AML-193 (cell line): Measurements from ENCODE around the gene TMC6.

Experiments used
- DNase-seq, 2 experiments: peaks; one replicate each; lab custom pipeline; 2025; lab: John Stamatoyannopoulos, UW

The TMC6 gene

DNA sequence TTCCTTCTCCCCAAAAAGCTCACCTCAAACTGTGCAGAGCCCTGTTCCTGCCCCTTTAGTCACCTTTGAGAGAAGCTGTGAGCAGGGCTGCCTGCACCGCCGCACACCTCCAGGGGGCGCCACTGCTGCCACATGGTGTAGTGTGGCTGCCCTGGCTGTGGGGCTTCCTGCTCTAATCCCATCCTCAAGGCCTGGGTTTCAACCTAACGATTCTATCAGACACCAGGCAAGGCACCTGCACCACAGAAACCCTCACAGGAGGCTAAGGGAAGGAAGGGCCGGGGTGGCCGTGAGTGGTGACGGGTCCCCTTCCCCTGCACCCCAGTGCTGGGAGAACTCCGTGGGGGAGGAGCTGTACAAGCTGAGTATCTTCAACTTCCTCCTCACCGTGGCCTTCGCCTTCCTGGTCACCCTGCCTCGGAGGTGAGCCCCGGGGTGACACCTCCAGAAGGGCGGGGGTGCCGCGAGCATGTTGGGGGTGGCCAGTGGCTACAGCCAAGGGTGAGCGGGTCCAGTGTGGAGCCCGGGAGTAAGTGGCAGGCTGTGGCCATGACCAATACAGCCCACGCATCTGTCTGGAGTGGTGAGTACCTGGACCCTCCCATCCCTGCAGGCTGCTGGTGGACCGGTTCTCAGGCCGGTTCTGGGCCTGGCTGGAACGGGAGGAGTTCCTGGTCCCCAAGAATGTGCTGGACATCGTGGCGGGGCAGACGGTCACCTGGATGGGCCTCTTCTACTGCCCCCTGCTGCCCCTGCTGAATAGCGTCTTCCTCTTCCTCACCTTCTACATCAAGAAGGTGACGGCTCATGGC, 9.0 kb upstream of the TMC6 start:
- peak; percentile 44 to 59 for DNase-seq

DNA sequence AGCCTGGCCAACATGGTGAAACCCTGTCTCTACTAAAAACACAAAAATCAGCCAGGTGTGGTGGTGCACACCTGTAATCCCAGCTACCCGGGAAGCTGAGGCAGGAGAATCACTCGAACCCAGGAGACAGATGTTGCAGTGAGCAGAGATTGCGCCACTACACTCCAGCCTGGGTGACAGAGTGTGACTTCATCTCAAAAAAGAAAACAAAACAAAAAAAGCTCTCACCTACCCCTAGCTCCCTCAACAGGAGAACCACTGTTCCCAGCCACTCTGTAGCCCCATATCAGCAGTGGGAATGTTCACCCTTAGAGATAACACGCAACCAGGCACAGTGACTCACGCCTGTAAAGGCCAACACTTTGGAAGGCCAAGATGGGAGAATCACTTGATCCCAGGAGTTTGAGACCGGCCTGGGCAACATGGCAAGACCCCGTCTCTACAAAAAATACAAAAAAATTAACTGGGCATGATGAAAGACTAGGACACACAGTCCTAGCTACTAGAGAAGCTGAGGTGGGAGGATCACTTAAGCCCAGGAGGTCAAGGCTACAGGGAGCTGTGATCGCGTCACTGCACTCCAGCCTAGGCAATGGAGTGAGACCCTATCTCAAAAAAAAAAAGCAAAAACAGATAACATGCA, 7.4 kb upstream of the TMC6 start:
- no peak for DNase-seq

- no peak for DNase-seq
Observed at GRCh38 chr17:78134899-78135385, 6.4 kb upstream of the TMC6 start.

DNA sequence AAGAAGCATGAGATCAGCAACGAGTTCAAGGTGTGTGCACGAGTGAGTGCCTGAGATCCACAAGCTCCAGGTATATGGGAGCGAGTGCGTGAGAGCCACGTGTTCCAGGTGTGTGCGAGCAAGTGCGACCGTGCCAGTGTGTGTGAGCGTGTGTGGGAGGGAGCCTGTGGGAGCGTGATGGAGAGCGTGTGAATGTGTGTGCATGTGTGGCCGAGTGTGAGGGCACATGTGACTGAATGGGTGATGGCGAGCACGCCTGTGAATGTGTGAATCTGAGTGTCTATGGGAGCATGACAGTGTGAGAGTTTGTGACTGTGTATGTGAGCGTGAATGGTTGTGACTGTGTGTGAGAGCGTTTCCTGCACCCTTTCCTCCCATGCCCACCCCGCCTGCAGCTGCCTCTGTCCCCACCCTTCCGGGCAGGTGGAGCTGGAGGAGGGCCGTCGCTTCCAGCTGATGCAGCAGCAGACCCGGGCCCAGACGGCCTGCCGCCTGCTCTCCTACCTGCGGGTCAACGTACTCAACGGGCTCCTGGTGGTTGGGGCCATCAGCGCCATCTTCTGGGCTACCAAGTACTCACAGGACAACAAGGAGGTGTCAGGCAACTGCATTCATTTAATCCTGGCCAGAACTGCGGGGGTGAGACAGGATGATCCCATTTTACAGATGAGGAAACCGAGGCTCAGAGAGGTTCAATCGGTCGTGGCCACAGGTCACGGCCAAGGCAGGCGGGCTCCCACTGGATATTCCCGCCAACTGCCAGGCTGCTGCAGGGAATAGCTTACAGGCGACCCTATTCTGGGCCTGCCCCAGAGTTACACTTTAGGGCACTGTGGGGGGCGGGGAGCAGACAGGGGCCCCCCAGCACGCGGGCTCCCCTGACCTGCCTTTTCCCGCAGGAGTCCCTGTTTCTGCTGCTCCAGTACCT, 5.7 kb upstream of the TMC6 start:
- peak; percentile 65 to 75 for DNase-seq

DNA sequence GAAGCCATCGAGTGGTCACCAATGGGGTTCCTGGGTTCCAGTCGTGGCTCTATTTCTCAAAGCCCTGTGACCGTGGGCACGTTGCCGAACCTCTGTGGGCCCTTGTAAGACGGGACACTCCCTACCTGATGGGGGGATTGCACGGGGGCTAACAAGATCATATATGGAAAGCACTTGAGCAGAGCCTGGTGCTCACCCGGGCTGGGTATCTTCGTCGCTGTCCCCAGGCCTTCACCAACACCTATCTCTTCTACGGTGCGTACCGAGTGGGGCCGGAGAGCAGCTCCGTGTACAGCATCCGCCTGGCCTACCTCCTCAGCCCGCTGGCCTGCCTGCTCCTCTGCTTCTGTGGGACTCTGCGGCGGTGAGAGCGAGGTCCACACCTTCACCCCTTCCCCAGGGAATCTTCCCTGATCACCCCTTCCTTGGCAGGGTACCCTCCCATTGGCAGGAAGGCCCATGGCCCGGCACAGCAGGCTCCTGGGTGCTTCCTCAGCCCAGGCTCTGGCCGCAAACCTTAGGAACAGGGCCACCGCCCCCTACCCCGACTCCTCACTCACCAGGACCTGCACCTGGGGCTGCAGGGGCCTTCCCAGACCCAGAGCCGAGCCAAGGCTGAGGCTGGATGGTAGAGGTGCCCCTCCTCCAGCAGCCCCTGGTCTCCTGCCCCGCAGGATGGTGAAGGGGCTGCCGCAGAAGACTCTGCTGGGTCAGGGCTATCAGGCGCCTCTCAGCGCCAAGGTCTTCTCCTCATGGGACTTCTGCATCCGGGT, 4.8 kb upstream of the TMC6 start:
- no peak for DNase-seq

- no peak for DNase-seq
Observed at GRCh38 chr17:78132767-78133178, 4.2 kb upstream of the TMC6 start.

GRCh38 chr17:78132084-78132676, 3.6 kb upstream of the TMC6 start:
- peak in 1 of 2 experiments; percentile 27 for DNase-seq

- DNase-seq, result peak in 1 of 2 experiments; percentile 19
Observed at GRCh38 chr17:78131172-78132083, 2.9 kb upstream of the TMC6 start.

DNA sequence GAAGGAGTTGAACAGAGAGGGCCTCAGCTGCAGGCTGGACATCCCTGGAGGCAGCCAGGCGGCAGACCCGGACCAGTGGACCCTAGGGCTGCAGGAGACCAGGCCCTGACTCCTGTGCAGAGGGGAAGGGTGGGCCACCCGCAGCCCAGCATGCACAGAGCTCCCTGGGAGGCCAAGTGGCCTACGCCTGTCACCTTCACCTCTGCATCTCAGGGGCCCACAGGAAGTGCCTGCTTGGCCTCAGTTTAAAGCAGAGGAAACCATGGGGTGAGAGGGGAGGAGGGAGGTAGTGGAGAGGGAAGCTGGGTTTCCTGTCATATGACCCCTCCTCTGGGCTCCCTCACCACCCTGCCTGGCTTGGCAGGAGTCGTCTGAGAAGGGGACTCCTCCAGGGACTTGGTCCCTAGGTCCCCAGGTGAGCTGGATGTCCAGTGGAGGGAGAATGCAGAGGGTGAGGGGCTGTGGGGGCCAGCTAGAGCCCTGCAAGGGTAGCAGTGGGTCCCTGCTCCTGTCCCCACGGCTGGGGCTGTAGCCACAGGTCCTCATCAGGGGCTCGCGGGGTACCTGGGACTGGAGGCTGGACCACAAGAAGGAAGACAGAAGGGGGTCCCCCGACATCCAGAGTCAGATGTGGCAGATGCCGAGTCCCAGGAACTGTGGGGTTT, 2.0 kb upstream of the TMC6 start, which contains the start of gene TMC8:
Gene TMC8, plus strand, starts transcription at position 335 of the 665 bp plus-strand sequence. CDS start 818 bp downstream, outside the sequence.
- DNase-seq, result peak; percentile 92 to 96

- no peak for DNase-seq
Observed at GRCh38 chr17:78130090-78130436, 1.5 kb upstream of the TMC6 start.

DNA sequence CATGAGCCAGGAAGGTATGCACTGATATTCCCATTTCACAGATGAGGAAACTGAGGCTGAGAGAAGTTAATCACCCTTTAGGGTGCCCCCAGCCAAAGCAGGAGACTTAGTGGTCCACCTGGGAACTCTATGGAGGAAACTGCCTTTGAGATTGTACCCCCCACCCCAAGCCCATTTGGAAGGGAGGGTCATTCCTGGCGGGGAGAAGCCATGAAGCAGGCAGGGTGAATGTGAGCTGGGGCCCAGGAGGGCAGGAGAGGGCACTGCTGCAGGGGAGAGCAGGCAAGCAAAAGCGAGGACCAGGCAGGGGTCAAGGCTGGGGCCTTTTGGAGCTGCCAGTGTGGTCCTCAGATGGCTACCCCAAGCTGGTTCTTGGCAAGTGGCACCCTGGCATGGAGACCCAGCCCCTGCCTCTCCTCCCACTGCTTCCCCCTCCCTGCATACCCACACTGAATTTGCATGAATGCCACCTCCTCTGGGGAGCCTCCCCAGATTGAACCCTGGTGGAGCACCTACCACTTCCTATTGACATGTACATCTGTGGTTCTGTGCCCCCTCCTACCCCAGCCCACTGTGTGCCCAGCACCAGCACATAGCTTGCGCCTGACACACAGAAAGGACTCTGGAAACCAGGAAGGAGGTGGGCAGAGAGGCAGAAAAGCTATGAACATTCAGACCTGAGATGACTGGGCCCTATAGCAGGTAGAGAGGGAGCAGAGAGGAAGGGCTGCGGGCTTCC, 965 bp upstream of the TMC6 start:
- DNase-seq, result no peak

GRCh38 chr17:78127888-78128550, 536 bp downstream of the TMC6 start:
- DNase-seq, result peak in 1 of 2 experiments; percentile 43

DNA sequence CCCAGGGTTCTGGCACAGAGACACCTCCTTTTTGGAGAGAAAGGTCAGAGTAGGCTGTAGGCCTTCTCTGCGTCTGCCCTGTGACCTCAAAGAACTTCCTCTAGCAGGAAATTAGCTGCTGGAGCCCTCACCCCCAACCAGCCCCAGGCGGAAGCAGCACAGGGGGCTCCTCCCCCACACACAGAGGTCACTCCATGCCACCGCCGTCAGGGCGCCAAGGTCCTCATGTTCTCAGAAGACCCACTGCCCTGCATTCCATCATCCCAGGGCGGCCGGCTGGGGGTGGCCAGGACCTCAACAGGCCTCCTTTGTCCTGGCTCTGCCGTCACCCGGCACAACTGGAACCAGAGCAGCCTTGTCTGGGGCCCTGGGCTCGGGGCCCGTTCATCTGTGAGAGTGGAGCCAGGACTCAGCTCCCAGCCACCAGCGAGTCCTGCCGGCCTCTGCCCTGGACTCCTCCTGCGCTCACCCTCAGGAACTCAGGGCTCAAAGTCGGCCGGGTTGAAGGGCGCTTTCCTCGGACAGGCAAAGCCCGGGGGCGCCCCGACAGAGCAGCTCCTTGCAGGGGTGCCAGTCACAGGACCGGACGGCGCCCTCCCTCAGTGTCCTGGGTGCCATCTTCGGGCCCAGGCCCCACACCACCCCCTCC, 1.2 kb downstream of the TMC6 start:
- DNase-seq, result peak; percentile 98 to 99

GRCh38 chr17:78126895-78127238, 1.7 kb downstream of the TMC6 start:
- no peak for DNase-seq

DNA sequence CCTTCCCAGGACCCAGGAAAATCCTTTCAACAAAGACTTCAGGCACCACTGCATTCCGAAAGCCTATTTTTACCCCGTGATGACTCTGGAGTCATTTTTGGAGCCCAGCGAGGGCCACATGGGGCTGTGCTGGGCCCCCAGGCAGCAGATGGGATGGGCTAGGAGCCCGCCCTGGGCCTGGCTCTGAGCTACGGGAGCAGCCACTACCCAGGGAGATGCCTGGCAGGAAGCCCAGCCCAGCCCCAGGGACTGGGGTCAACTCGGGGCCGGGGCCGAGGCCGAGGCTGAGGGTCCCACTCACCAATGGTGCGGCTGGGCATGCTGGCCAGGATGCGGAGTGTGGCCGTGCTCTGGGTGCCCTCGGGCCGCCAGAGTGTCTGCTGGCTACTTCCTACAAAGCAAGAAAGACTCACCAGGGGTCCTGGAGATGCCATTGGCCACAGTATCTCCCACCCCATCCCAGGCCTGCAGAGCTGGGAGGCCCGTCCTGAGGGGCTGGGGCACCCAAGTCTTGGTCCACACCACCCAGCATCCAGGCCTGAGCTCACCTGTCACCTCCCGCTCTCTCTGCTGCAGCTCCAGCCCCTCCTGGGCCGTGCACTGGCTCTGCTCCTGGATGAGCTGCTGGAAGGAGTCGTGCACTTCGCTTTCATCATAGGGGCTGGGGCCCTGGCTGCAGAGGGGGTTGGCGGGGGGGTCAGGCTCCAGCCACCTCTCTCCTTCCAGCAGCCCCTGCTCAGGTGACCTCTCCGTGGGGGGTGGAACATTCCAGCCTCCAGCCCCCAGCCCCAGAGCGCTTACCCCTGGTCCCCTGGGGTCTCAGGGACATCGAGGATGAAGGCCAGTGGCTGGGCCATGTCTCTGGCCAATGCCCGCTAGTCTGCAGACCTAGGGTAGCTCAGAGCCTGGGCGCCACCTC, 2.3 kb downstream of the TMC6 start:
- no peak for DNase-seq

- DNase-seq, result peak; percentile 24 to 43
Observed at GRCh38 chr17:78125138-78125913, 3.2 kb downstream of the TMC6 start.
